ENCODE results near the gene HSPG2.
"Not testable (repeated sequence)": the region's sequence is repeated elsewhere in the genome, so short reads cannot be mapped to it uniquely, and the experiment has no call there.

The HSPG2 gene

GRCh38 chr1:21828506-21829210 lies 108.5 kb downstream of the HSPG2 start:
- Histone ChIP-seq H3K4me3 (no peak overlapping the region), H3K9me3 (no peaks in the 10 kb centered on the region), H3K27ac (no peak overlapping the region), H3K4me1 (no peaks in the 10 kb centered on the region), H3K36me3 (peaks cover 99 to 100% (median 100%) of the 10 kb centered on the region in 3 donors), H3K27me3 (no peaks in the 10 kb centered on the region)
- DNase-seq = no peak
- no peak for TF ChIP-seq CTCF (IDR thresholded peaks at IDR 0.05)
- intact Hi-C loops (cut with DNase I; ENCODE audit: low total_unique reads) = no loop called here

GRCh38 chr1:21828075-21828474 lies 109.0 kb downstream of the HSPG2 start:
- Histone ChIP-seq H3K4me1 (no peaks in the 10 kb centered on the region), H3K36me3 (peaks cover 99 to 100% (median 100%) of the 10 kb centered on the region in 3 donors), H3K27ac (no peak overlapping the region), H3K9me3 (no peaks in the 10 kb centered on the region), H3K4me3 (no peak overlapping the region), H3K27me3 (no peaks in the 10 kb centered on the region)
- no peak for TF ChIP-seq CTCF (IDR thresholded peaks at IDR 0.05)
- intact Hi-C loops (cut with DNase I; ENCODE audit: low total_unique reads) = no loop called here
- no peak for DNase-seq

GRCh38 chr1:21827141-21827679 lies 109.9 kb downstream of the HSPG2 start:
- Histone ChIP-seq H3K4me1 (no peaks in the 10 kb centered on the region), H3K9me3 (no peaks in the 10 kb centered on the region), H3K27me3 (no peaks in the 10 kb centered on the region), H3K4me3 (no peak overlapping the region), H3K36me3 (peaks cover 98 to 100% (median 100%) of the 10 kb centered on the region in 3 donors), H3K27ac (no peak overlapping the region)
- no peak for TF ChIP-seq CTCF (IDR thresholded peaks at IDR 0.05)
- no peak for DNase-seq
- intact Hi-C loops (cut with DNase I; ENCODE audit: low total_unique reads) = no loop called here

GRCh38 chr1:21826694-21827093 lies 110.4 kb downstream of the HSPG2 start:
- DNase-seq; H3K9me3 ChIP-seq; H3K27ac ChIP-seq; intact Hi-C loops (cut with DNase I; ENCODE audit: low total_unique reads); H3K4me1 ChIP-seq; H3K4me3 ChIP-seq; H3K27me3 ChIP-seq: not testable (repeated sequence)
- H3K36me3 ChIP-seq = peaks cover 98 to 100% (median 100%) of the 10 kb centered on the region in 3 donors

GRCh38 chr1:21825393-21825792 lies 111.7 kb downstream of the HSPG2 start:
- DNase-seq = no peak
- Histone ChIP-seq H3K4me3 (no peak overlapping the region), H3K4me1 (no peaks in the 10 kb centered on the region), H3K27me3 (no peaks in the 10 kb centered on the region), H3K36me3 (peaks cover 88 to 100% (median 99%) of the 10 kb centered on the region in 3 donors), H3K9me3 (no peaks in the 10 kb centered on the region), H3K27ac (no peak overlapping the region)
- intact Hi-C loops (cut with DNase I; ENCODE audit: low total_unique reads) = no loop called here
- no peak for TF ChIP-seq CTCF (IDR thresholded peaks at IDR 0.05)

GRCh38 chr1:21824926-21825325 lies 112.2 kb downstream of the HSPG2 start:
- no peak overlapping the region for H3K4me3 ChIP-seq
- no peak overlapping the region for H3K27ac ChIP-seq
- intact Hi-C loops (cut with DNase I; ENCODE audit: low total_unique reads) = no loop called here
- no peak for TF ChIP-seq CTCF (IDR thresholded peaks at IDR 0.05)
- peaks cover 84 to 95% (median 94%) of the 10 kb centered on the region in 3 donors for H3K36me3 ChIP-seq
- DNase-seq = no peak
- H3K9me3 ChIP-seq = no peaks in the 10 kb centered on the region
- H3K27me3 ChIP-seq = no peaks in the 10 kb centered on the region
- H3K4me1 ChIP-seq = no peaks in the 10 kb centered on the region

Data from tibial artery (tissue), 4 donors.